ENCODE data around the gene CCDC93.
"Not testable (repeated sequence)": the region's sequence is repeated elsewhere in the genome, so short reads cannot be mapped to it uniquely, and the experiment has no call there.

The CCDC93 gene

GRCh38 chr2:118019821-118020220 is 6.0 kb upstream of the CCDC93 start:
- H3K27ac ChIP-seq (ENCODE audit: low read depth, low read length): no peak overlapping the region
- H2BK5ac ChIP-seq (ENCODE audit: low read length): no peak overlapping the region
- H3K79me1 ChIP-seq (ENCODE audit: low read length): no peaks in the 10 kb centered on the region
- H3K27me3 ChIP-seq (ENCODE audit: insufficient read depth, low read length, poor library complexity): no peaks in the 10 kb centered on the region
- no peak overlapping the region for H4K5ac ChIP-seq (ENCODE audit: low read length)
- no peak overlapping the region for H3K4me3 ChIP-seq (ENCODE audit: low read length)
- H3K4ac ChIP-seq (ENCODE audit: low read depth, low read length): no peak overlapping the region
- DNase-seq: no peak
- no CpG with 5 or more reads among the region's 1 CpG for WGBS (ENCODE audit: extremely low coverage, insufficient coverage, low lambda C conversion rate)
- no peak overlapping the region for H3K23ac ChIP-seq (ENCODE audit: low read length)
- H3K56ac ChIP-seq (ENCODE audit: low read length): no peak overlapping the region
- no peak overlapping the region for H3K9ac ChIP-seq (ENCODE audit: low read length)
- H2AK5ac ChIP-seq (ENCODE audit: low read length): no peak overlapping the region
- no peak overlapping the region for H2BK15ac ChIP-seq (replicated peaks; ENCODE audit: low read depth)
- no peaks in the 10 kb centered on the region for H3K79me2 ChIP-seq (ENCODE audit: control insufficient read depth, insufficient read depth, low read length)
- H2BK120ac ChIP-seq (ENCODE audit: low read depth, low read length): no peak overlapping the region
- no peak overlapping the region for H3K4me2 ChIP-seq (ENCODE audit: low read length)
- no peaks in the 10 kb centered on the region for H3K4me1 ChIP-seq (ENCODE audit: control insufficient read depth, low read depth, low read length)
- no peak overlapping the region for H3K18ac ChIP-seq (ENCODE audit: low read length)
- no peak overlapping the region for H4K8ac ChIP-seq (ENCODE audit: low read depth, low read length)
- no peaks in the 10 kb centered on the region for H3K36me3 ChIP-seq (ENCODE audit: control insufficient read depth, insufficient read depth, low read length)

GRCh38 chr2:118016911-118017310 is 3.0 kb upstream of the CCDC93 start:
- no peak overlapping the region for H3K4me3 ChIP-seq (ENCODE audit: low read length)
- no peak overlapping the region for H2AK5ac ChIP-seq (ENCODE audit: low read length)
- no peak overlapping the region for H2BK5ac ChIP-seq (ENCODE audit: low read length)
- no peak overlapping the region for H3K4me2 ChIP-seq (ENCODE audit: low read length)
- H4K8ac ChIP-seq (ENCODE audit: low read depth, low read length): no peak overlapping the region
- H3K23ac ChIP-seq (ENCODE audit: low read length): no peak overlapping the region
- no peak overlapping the region for H4K5ac ChIP-seq (ENCODE audit: low read length)
- no peak overlapping the region for H3K27ac ChIP-seq (ENCODE audit: low read depth, low read length)
- no peak overlapping the region for H2BK120ac ChIP-seq (ENCODE audit: low read depth, low read length)
- no peak overlapping the region for H3K56ac ChIP-seq (ENCODE audit: low read length)
- no peak for DNase-seq
- no peak overlapping the region for H3K9ac ChIP-seq (ENCODE audit: low read length)
- no peak overlapping the region for H3K18ac ChIP-seq (ENCODE audit: low read length)
- no CpG with 5 or more reads among the region's 5 CpGs for WGBS (ENCODE audit: extremely low coverage, insufficient coverage, low lambda C conversion rate)
- peaks cover 2% of the 10 kb centered on the region for H3K4me1 ChIP-seq (ENCODE audit: control insufficient read depth, low read depth, low read length)
- H3K36me3 ChIP-seq (ENCODE audit: control insufficient read depth, insufficient read depth, low read length): no peaks in the 10 kb centered on the region
- H3K79me1 ChIP-seq (ENCODE audit: low read length): peaks cover 3% of the 10 kb centered on the region
- H3K27me3 ChIP-seq (ENCODE audit: insufficient read depth, low read length, poor library complexity): no peaks in the 10 kb centered on the region
- H2BK15ac ChIP-seq (replicated peaks; ENCODE audit: low read depth): no peak overlapping the region
- H3K79me2 ChIP-seq (ENCODE audit: control insufficient read depth, insufficient read depth, low read length): peaks cover 2% of the 10 kb centered on the region
- H3K4ac ChIP-seq (ENCODE audit: low read depth, low read length): no peak overlapping the region

DNA sequence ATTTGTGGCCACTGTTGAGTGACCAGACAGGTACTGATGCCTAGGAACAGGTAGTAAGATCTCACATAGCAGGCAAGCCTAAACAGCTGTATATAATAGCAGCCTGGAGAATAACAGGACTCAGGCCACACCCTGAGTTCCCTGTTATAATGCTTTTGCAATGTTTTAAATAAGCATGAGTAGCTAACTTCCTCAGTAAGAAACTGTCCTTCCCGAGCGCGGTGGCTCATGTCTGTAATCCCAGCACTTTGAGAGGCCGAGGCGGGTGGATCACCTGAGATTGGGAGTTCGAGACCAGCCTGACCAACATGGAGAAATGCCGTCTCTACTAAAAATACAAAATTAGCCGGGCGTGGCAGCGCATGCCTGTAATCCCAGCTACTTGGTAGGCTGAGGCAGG is 1.9 kb upstream of the CCDC93 start:
- H3K79me2 ChIP-seq (ENCODE audit: control insufficient read depth, insufficient read depth, low read length); DNase-seq; H3K18ac ChIP-seq (ENCODE audit: low read length); H3K56ac ChIP-seq (ENCODE audit: low read length); H3K4me1 ChIP-seq (ENCODE audit: control insufficient read depth, low read depth, low read length); H2BK5ac ChIP-seq (ENCODE audit: low read length); H3K23ac ChIP-seq (ENCODE audit: low read length); H3K4ac ChIP-seq (ENCODE audit: low read depth, low read length); H3K9ac ChIP-seq (ENCODE audit: low read length); H4K5ac ChIP-seq (ENCODE audit: low read length); H3K27ac ChIP-seq (ENCODE audit: low read depth, low read length); H3K4me3 ChIP-seq (ENCODE audit: low read length); H2BK15ac ChIP-seq (replicated peaks; ENCODE audit: low read depth); H2BK120ac ChIP-seq (ENCODE audit: low read depth, low read length); H3K36me3 ChIP-seq (ENCODE audit: control insufficient read depth, insufficient read depth, low read length); H3K27me3 ChIP-seq (ENCODE audit: insufficient read depth, low read length, poor library complexity); H4K8ac ChIP-seq (ENCODE audit: low read depth, low read length); H3K4me2 ChIP-seq (ENCODE audit: low read length); H3K79me1 ChIP-seq (ENCODE audit: low read length); H2AK5ac ChIP-seq (ENCODE audit: low read length): not testable (repeated sequence)
- WGBS (ENCODE audit: extremely low coverage, insufficient coverage, low lambda C conversion rate): no CpG with 5 or more reads among the region's 10 CpGs

DNA sequence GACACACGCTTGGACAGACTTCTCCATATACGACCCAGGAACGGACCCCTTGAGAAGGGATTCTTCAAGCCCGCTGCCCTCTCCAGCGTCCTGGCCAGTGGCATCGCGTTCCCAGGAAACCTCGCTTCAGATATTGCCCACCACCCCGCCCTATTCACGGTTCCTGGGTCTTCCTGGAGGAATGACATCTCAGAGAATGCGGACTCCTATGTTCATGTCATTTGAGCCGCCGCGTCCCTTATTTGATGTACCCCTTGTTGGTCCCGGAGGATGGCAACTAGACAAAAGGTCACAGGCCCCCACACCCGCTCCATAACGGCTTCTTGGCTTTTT is 588 bp upstream of the CCDC93 start:
- H3K27ac ChIP-seq (ENCODE audit: low read depth, low read length): no peak overlapping the region

GRCh38 chr2:118013221-118013723 is 598 bp downstream of the CCDC93 start:
- no peak overlapping the region for H3K23ac ChIP-seq (ENCODE audit: low read length)
- peak; percentile 40 for DNase-seq
- no peak overlapping the region for H4K8ac ChIP-seq (ENCODE audit: low read depth, low read length)
- H3K9ac ChIP-seq (ENCODE audit: low read length): peak overlapping the region; percentile 80
- peak overlapping the region; percentile 81 for H3K18ac ChIP-seq (ENCODE audit: low read length)
- H3K79me2 ChIP-seq (ENCODE audit: control insufficient read depth, insufficient read depth, low read length): peaks cover 2% of the 10 kb centered on the region
- no peaks in the 10 kb centered on the region for H3K36me3 ChIP-seq (ENCODE audit: control insufficient read depth, insufficient read depth, low read length)
- no CpG with 5 or more reads among the region's 48 CpGs for WGBS (ENCODE audit: extremely low coverage, insufficient coverage, low lambda C conversion rate)
- H3K4me2 ChIP-seq (ENCODE audit: low read length): peak overlapping the region; percentile 34
- peak overlapping the region; percentile 74 for H3K27ac ChIP-seq (ENCODE audit: low read depth, low read length)
- H3K4me1 ChIP-seq (ENCODE audit: control insufficient read depth, low read depth, low read length): peaks cover 2% of the 10 kb centered on the region
- H3K4ac ChIP-seq (ENCODE audit: low read depth, low read length): no peak overlapping the region
- H2BK15ac ChIP-seq (replicated peaks; ENCODE audit: low read depth): no peak overlapping the region
- H3K4me3 ChIP-seq (ENCODE audit: low read length): peak overlapping the region; percentile 84
- no peak overlapping the region for H2BK5ac ChIP-seq (ENCODE audit: low read length)
- H3K27me3 ChIP-seq (ENCODE audit: insufficient read depth, low read length, poor library complexity): no peaks in the 10 kb centered on the region
- H3K79me1 ChIP-seq (ENCODE audit: low read length): peaks cover 4% of the 10 kb centered on the region
- no peak overlapping the region for H2BK120ac ChIP-seq (ENCODE audit: low read depth, low read length)
- peak overlapping the region; percentile 89 for H3K56ac ChIP-seq (ENCODE audit: low read length)
- H4K5ac ChIP-seq (ENCODE audit: low read length): no peak overlapping the region
- no peak overlapping the region for H2AK5ac ChIP-seq (ENCODE audit: low read length)

More for the DNA sequence above, 588 bp upstream of the CCDC93 start:
- peak overlapping the region; percentile 83 for H3K56ac ChIP-seq (ENCODE audit: low read length)
- H3K4me3 ChIP-seq (ENCODE audit: low read length): peak overlapping the region; percentile 57
- no peak overlapping the region for H3K23ac ChIP-seq (ENCODE audit: low read length)
- H3K79me2 ChIP-seq (ENCODE audit: control insufficient read depth, insufficient read depth, low read length): peaks cover 2% of the 10 kb centered on the region
- H3K4me1 ChIP-seq (ENCODE audit: control insufficient read depth, low read depth, low read length): peaks cover 2% of the 10 kb centered on the region
- H3K36me3 ChIP-seq (ENCODE audit: control insufficient read depth, insufficient read depth, low read length): no peaks in the 10 kb centered on the region
- no peak for DNase-seq
- H3K18ac ChIP-seq (ENCODE audit: low read length): no peak overlapping the region
- no peaks in the 10 kb centered on the region for H3K27me3 ChIP-seq (ENCODE audit: insufficient read depth, low read length, poor library complexity)
- peak overlapping the region; percentile 78 for H3K4me2 ChIP-seq (ENCODE audit: low read length)
- peaks cover 4% of the 10 kb centered on the region for H3K79me1 ChIP-seq (ENCODE audit: low read length)
- no peak overlapping the region for H4K5ac ChIP-seq (ENCODE audit: low read length)
- H3K4ac ChIP-seq (ENCODE audit: low read depth, low read length): no peak overlapping the region
- WGBS (ENCODE audit: extremely low coverage, insufficient coverage, low lambda C conversion rate): no CpG with 5 or more reads among the region's 17 CpGs
- no peak overlapping the region for H4K8ac ChIP-seq (ENCODE audit: low read depth, low read length)
- peak overlapping the region; percentile 80 for H3K9ac ChIP-seq (ENCODE audit: low read length)
- H2BK120ac ChIP-seq (ENCODE audit: low read depth, low read length): no peak overlapping the region
- H2AK5ac ChIP-seq (ENCODE audit: low read length): no peak overlapping the region
- no peak overlapping the region for H2BK15ac ChIP-seq (replicated peaks; ENCODE audit: low read depth)
- H2BK5ac ChIP-seq (ENCODE audit: low read length): no peak overlapping the region

DNA sequence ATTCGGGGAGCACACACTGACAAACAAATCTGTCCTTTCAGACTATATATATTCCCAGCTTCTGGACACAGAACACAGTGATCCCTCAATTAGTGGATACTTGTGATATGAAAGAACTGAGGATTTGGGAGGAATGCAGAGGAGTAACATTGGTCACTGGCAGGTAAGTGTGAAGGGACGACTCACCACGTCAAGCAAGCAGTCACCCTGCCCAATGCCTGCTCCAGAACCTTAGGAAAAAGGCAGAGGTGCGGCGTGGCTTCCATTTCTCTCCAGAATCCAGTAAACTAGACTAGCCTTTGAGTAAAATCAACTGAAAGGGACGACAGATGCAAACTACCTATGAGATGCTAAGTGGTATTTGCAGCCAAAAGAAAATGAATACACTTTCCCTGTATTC is 1.1 kb downstream of the CCDC93 start:
- H3K4me2 ChIP-seq (ENCODE audit: low read length): peak overlapping the region; percentile 34
- H3K56ac ChIP-seq (ENCODE audit: low read length): peak overlapping the region; percentile 89
- no peak overlapping the region for H2AK5ac ChIP-seq (ENCODE audit: low read length)
- H3K23ac ChIP-seq (ENCODE audit: low read length): no peak overlapping the region
- no peak overlapping the region for H3K27ac ChIP-seq (ENCODE audit: low read depth, low read length)
- H3K27me3 ChIP-seq (ENCODE audit: insufficient read depth, low read length, poor library complexity): no peaks in the 10 kb centered on the region
- H3K4me3 ChIP-seq (ENCODE audit: low read length): peak overlapping the region; percentile 84
- no peaks in the 10 kb centered on the region for H3K36me3 ChIP-seq (ENCODE audit: control insufficient read depth, insufficient read depth, low read length)
- DNase-seq: peak; percentile 21
- no peak overlapping the region for H4K8ac ChIP-seq (ENCODE audit: low read depth, low read length)
- peaks cover 4% of the 10 kb centered on the region for H3K79me1 ChIP-seq (ENCODE audit: low read length)
- WGBS (ENCODE audit: extremely low coverage, insufficient coverage, low lambda C conversion rate): no CpG with 5 or more reads among the region's 6 CpGs
- H3K79me2 ChIP-seq (ENCODE audit: control insufficient read depth, insufficient read depth, low read length): peaks cover 2% of the 10 kb centered on the region
- H2BK15ac ChIP-seq (replicated peaks; ENCODE audit: low read depth): no peak overlapping the region
- no peak overlapping the region for H3K4ac ChIP-seq (ENCODE audit: low read depth, low read length)
- H3K18ac ChIP-seq (ENCODE audit: low read length): no peak overlapping the region
- no peak overlapping the region for H2BK5ac ChIP-seq (ENCODE audit: low read length)
- H3K9ac ChIP-seq (ENCODE audit: low read length): peak overlapping the region; percentile 80
- peaks cover 2% of the 10 kb centered on the region for H3K4me1 ChIP-seq (ENCODE audit: control insufficient read depth, low read depth, low read length)
- H4K5ac ChIP-seq (ENCODE audit: low read length): no peak overlapping the region
- H2BK120ac ChIP-seq (ENCODE audit: low read depth, low read length): no peak overlapping the region
